ENCODE data around the gene ETHE1.
A peak's percentile ranks its signal among the peaks of the same experiment; 100 is the strongest.
"Not testable (repeated sequence)": the region's sequence is repeated elsewhere in the genome, so short reads cannot be mapped to it uniquely, and the experiment has no call there.

Gene ETHE1

DNA sequence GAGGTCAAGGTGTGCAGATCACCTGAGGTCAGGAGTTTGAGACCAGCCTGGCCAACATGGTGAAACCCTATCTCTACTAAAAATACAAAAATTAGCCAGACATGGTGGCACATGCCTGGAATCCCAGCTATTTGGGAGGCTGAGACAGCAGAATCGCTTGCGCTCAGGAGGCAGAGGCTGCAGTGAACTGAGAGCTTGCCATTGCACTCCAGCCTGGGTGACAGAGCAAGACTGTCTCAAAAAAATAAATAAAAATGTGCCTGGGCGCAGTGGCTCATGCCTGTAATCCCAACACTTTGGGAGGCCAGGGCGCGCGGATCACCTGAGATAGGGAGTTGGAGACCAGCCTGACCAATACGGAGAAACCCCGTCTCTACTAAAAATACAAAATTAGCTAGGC, 3.3 kb downstream of the ETHE1 start:
- peaks cover 0 to 13% of the 10 kb centered on the region in 2 donors for H3K36me3 ChIP-seq (ENCODE audit: control insufficient read depth in 1 of 2, insufficient read depth in 2 of 2, low read length in 2 of 2)
- H3K9me3 ChIP-seq (ENCODE audit: control insufficient read depth in 1 of 2, low read length in 2 of 2); H3K9ac ChIP-seq (ENCODE audit: low read depth in 1 of 2, low read length in 2 of 2); H3K27ac ChIP-seq (ENCODE audit: low read depth, low read length); H3K4me3 ChIP-seq (ENCODE audit: low read depth in 1 of 2, low read length in 2 of 2); H3K27me3 ChIP-seq (ENCODE audit: control insufficient read depth in 1 of 2, insufficient read depth in 2 of 2, low read length in 2 of 2): not testable (repeated sequence)
- peaks cover 13 to 21% of the 10 kb centered on the region in 2 donors for H3K4me1 ChIP-seq (ENCODE audit: control insufficient read depth in 1 of 2, insufficient read depth in 2 of 2, low read length in 2 of 2)

DNA sequence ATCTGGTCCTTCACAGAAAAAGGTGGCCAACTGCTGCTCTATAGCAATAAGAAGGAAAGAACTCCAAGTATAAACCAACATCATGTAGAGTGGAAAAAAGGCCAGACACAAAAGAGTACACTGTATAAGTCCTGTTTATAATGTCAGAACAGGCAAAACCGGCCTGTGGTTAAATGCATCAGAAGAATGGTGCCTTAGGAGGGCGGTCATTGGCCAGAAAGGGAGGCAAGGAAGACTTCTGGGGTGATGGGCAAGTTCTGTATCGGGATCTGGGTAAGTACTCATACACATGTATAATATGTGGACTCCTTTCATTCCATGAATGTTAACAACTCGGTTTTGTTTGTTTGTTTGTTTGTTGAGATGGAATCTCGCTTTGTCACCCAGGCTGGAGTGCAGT, 4.1 kb downstream of the ETHE1 start:
- H3K27me3 ChIP-seq (ENCODE audit: control insufficient read depth in 1 of 2, insufficient read depth in 2 of 2, low read length in 2 of 2), result no peaks in the 10 kb centered on the region
- H3K9me3 ChIP-seq (ENCODE audit: control insufficient read depth in 1 of 2, low read length in 2 of 2), result no peaks in the 10 kb centered on the region
- no peak overlapping the region for H3K4me3 ChIP-seq (ENCODE audit: low read depth in 1 of 2, low read length in 2 of 2)
- H3K27ac ChIP-seq (ENCODE audit: low read depth, low read length), result no peak overlapping the region
- H3K9ac ChIP-seq (ENCODE audit: low read depth in 1 of 2, low read length in 2 of 2), result no peak overlapping the region
- H3K4me1 ChIP-seq (ENCODE audit: control insufficient read depth in 1 of 2, insufficient read depth in 2 of 2, low read length in 2 of 2), result peaks cover 13 to 21% of the 10 kb centered on the region in 2 donors
- H3K36me3 ChIP-seq (ENCODE audit: control insufficient read depth in 1 of 2, insufficient read depth in 2 of 2, low read length in 2 of 2), result peaks cover 0 to 13% of the 10 kb centered on the region in 2 donors

DNA sequence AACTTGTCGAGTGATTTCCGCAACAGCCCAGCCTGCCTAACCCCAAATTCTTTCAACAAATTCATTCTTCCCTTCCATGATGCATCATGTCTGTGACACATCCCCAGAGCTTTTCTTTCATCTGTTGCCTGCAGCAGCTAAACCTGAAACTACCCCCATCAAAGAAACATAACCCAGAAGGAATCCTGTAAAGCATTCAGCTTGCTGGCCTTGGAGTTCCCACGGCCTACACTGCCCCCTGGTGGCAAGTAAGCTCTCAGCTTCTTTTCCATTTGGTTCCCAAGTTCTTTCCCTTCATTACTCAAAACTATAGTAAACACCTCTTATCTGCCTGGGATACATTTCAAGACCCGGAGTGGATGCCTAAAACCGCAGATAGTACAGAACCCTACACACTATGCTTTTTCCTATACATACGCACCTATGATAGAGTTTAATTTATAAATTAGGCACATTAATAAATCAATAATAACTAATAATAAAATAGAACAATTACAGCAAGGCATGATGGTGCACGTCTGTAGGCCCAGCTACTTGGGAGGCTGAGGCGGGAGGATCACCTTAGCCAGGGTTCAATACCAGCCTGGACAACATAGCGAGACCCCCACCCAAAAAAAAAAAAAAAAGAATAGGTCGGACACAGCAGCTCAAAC, 7.4 kb downstream of the ETHE1 start:
- Histone ChIP-seq H3K4me1 (ENCODE audit: control insufficient read depth in 1 of 2, insufficient read depth in 2 of 2, low read length in 2 of 2) (peaks cover 4 to 8% of the 10 kb centered on the region in 2 donors), H3K9me3 (ENCODE audit: control insufficient read depth in 1 of 2, low read length in 2 of 2) (no peaks in the 10 kb centered on the region), H3K36me3 (ENCODE audit: control insufficient read depth in 1 of 2, insufficient read depth in 2 of 2, low read length in 2 of 2) (peaks cover 5 to 22% of the 10 kb centered on the region in 2 donors), H3K9ac (ENCODE audit: low read depth in 1 of 2, low read length in 2 of 2) (no peak overlapping the region), H3K27me3 (ENCODE audit: control insufficient read depth in 1 of 2, insufficient read depth in 2 of 2, low read length in 2 of 2) (no peaks in the 10 kb centered on the region), H3K4me3 (ENCODE audit: low read depth in 1 of 2, low read length in 2 of 2) (no peak overlapping the region), H3K27ac (ENCODE audit: low read depth, low read length) (no peak overlapping the region)

DNA sequence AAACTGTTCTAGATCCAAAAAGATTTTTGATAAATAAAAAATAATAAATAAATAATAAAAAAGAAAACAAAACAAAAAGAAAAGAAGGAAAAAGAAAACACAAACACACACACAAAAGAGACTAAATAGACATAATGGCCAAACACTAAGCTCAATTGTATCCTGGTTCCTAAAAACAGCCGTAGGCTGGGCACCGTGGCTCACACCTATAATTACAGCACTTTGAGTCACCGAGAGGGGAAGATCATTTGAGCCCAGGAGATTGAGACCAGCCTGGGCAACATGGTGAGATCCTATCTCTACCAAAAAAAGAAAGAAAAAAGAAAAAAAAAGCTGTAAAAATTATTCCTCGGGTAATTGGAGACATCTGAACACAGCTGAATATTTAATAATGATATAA, 8.9 kb downstream of the ETHE1 start:
- Histone ChIP-seq H3K36me3 (ENCODE audit: control insufficient read depth in 1 of 2, insufficient read depth in 2 of 2, low read length in 2 of 2) (peaks cover 5 to 23% of the 10 kb centered on the region in 2 donors), H3K4me1 (ENCODE audit: control insufficient read depth in 1 of 2, insufficient read depth in 2 of 2, low read length in 2 of 2) (peaks cover 0 to 1% of the 10 kb centered on the region in 2 donors), H3K9me3 (ENCODE audit: control insufficient read depth in 1 of 2, low read length in 2 of 2) (no peaks in the 10 kb centered on the region)

DNA sequence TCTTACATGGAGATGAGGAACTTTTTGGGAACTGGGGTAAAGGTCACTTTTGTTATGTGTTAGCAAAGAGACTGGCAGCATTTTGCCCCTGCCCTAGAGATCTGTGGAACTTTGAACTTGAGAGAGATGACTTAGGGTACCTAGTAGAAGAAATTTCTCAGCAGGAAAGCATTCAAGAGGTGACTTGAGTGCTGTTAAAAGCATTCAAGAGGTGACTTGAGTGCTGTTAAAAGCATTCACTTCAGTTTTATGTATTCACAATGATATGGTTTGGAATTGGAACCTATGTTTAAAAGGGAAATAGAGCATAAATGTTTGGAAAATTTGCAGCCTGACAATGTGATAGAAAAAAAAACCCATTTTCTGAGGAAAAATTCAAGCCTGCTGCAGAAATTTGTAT, 14.6 kb downstream of the ETHE1 start:
- H3K36me3 ChIP-seq (ENCODE audit: control insufficient read depth in 1 of 2, insufficient read depth in 2 of 2, low read length in 2 of 2), result peaks cover 14 to 46% of the 10 kb centered on the region in 2 donors
- not testable (repeated sequence) for H3K4me1 ChIP-seq (ENCODE audit: control insufficient read depth in 1 of 2, insufficient read depth in 2 of 2, low read length in 2 of 2); H3K4me3 ChIP-seq (ENCODE audit: low read depth in 1 of 2, low read length in 2 of 2); H3K27ac ChIP-seq (ENCODE audit: low read depth, low read length); H3K9me3 ChIP-seq (ENCODE audit: control insufficient read depth in 1 of 2, low read length in 2 of 2); H3K27me3 ChIP-seq (ENCODE audit: control insufficient read depth in 1 of 2, insufficient read depth in 2 of 2, low read length in 2 of 2); H3K9ac ChIP-seq (ENCODE audit: low read depth in 1 of 2, low read length in 2 of 2)

More for the DNA sequence above, 8.9 kb downstream of the ETHE1 start:
- Histone ChIP-seq H3K27me3 (ENCODE audit: control insufficient read depth in 1 of 2, insufficient read depth in 2 of 2, low read length in 2 of 2) (no peaks in the 10 kb centered on the region), H3K4me3 (ENCODE audit: low read depth in 1 of 2, low read length in 2 of 2) (no peak overlapping the region), H3K27ac (ENCODE audit: low read depth, low read length) (no peak overlapping the region), H3K9ac (ENCODE audit: low read depth in 1 of 2, low read length in 2 of 2) (no peak overlapping the region)

DNA sequence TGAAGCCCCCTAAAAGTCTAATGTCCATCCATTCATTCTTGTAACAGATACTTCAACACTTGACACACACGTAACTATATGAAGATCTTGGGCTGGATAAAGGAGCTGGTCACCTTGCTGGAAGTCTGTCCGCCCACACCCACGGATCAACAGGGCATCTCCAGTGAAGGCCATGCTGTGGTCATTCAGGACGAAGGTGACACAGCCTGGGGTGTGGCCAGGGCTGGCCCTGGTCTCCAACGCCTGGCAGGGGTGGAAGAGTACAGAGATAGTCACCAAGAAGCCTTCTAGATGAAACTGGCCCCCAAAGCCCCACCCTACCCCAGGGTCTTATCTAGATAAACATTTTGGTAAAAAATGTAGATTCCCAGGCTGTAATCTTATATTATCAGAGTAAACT, 15.7 kb downstream of the ETHE1 start:
- Histone ChIP-seq H3K9ac (ENCODE audit: low read depth in 1 of 2, low read length in 2 of 2) (no peak overlapping the region), H3K36me3 (ENCODE audit: control insufficient read depth in 1 of 2, insufficient read depth in 2 of 2, low read length in 2 of 2) (peaks cover 14 to 40% of the 10 kb centered on the region in 2 donors), H3K4me1 (ENCODE audit: control insufficient read depth in 1 of 2, insufficient read depth in 2 of 2, low read length in 2 of 2) (peaks cover 0 to 5% of the 10 kb centered on the region in 2 donors), H3K4me3 (ENCODE audit: low read depth in 1 of 2, low read length in 2 of 2) (no peak overlapping the region), H3K27ac (ENCODE audit: low read depth, low read length) (no peak overlapping the region), H3K9me3 (ENCODE audit: control insufficient read depth in 1 of 2, low read length in 2 of 2) (no peaks in the 10 kb centered on the region), H3K27me3 (ENCODE audit: control insufficient read depth in 1 of 2, insufficient read depth in 2 of 2, low read length in 2 of 2) (no peaks in the 10 kb centered on the region)

DNA sequence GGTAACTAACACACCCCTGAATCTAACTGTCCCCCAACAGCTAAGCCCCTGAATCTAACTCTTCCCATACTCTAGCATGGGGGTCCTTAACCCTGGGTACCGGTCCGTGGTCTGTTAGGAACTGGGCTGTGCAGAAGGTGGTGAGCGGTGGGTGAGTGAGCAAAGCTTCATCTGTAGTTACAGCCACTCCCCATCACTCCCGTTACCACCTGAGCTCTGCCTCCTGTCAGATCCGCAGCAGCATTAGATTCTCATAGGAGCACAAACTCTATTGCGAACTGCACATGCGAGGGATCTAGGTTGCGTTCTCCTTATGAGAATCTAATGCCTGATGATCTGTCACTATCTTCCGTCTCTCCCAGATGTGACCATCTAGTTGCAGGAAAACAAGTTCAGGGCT, 16.3 kb downstream of the ETHE1 start:
- no peak overlapping the region for H3K27ac ChIP-seq (ENCODE audit: low read depth, low read length)
- no peak overlapping the region for H3K9ac ChIP-seq (ENCODE audit: low read depth in 1 of 2, low read length in 2 of 2)
- no peaks in the 10 kb centered on the region for H3K9me3 ChIP-seq (ENCODE audit: control insufficient read depth in 1 of 2, low read length in 2 of 2)
- H3K27me3 ChIP-seq (ENCODE audit: control insufficient read depth in 1 of 2, insufficient read depth in 2 of 2, low read length in 2 of 2), result no peaks in the 10 kb centered on the region
- H3K4me1 ChIP-seq (ENCODE audit: control insufficient read depth in 1 of 2, insufficient read depth in 2 of 2, low read length in 2 of 2), result peaks cover 0 to 5% of the 10 kb centered on the region in 2 donors
- H3K4me3 ChIP-seq (ENCODE audit: low read depth in 1 of 2, low read length in 2 of 2), result no peak overlapping the region
- peaks cover 11 to 42% of the 10 kb centered on the region in 2 donors for H3K36me3 ChIP-seq (ENCODE audit: control insufficient read depth in 1 of 2, insufficient read depth in 2 of 2, low read length in 2 of 2)

DNA sequence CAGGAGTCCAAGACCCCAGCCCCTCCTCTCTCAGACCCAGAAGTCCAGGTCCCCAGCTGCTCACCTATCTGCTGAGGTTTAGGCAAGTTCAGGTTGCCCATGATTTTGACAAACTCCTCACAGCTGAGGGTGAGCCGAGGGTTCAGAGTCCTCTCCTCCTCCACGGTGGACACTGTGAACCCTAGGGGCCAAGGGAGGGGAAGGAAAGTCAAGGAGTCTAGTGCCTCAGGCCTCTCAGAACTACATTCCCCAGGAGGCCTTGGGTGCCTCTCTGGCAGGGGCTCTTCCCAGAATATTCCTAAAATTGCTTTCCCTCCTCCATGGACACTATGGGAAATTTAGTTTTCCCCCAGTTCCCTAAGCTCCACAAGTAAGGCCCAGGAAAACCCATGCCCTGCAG, 19.1 kb downstream of the ETHE1 start:
- no peak overlapping the region for H3K4me3 ChIP-seq (ENCODE audit: low read depth in 1 of 2, low read length in 2 of 2)
- H3K9me3 ChIP-seq (ENCODE audit: control insufficient read depth in 1 of 2, low read length in 2 of 2), result no peaks in the 10 kb centered on the region
- peaks cover 11 to 16% of the 10 kb centered on the region in 2 donors for H3K4me1 ChIP-seq (ENCODE audit: control insufficient read depth in 1 of 2, insufficient read depth in 2 of 2, low read length in 2 of 2)
- no peak overlapping the region for H3K27ac ChIP-seq (ENCODE audit: low read depth, low read length)
- H3K36me3 ChIP-seq (ENCODE audit: control insufficient read depth in 1 of 2, insufficient read depth in 2 of 2, low read length in 2 of 2), result peaks cover 10 to 39% of the 10 kb centered on the region in 2 donors
- H3K9ac ChIP-seq (ENCODE audit: low read depth in 1 of 2, low read length in 2 of 2), result no peak overlapping the region
- H3K27me3 ChIP-seq (ENCODE audit: control insufficient read depth in 1 of 2, insufficient read depth in 2 of 2, low read length in 2 of 2), result no peaks in the 10 kb centered on the region

DNA sequence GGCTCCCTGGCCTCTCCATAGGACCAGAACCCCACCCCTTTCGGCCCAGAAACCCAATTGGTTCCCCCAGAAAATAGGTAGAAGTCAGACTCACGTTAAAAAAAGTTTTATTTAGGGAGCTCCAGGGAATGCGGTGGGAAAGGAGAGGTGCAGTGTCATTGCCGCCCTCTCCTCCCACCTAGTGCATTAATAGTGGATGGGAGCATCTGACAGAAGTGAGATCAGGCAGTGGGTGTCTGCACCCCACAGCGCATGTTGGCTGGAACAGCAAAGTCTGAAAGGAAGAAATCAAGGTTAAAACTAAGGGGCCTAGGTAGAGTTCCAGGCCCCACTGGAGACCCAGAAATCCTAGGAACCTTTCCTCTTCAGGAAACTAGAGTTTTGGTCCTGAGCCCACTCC, 20.4 kb downstream of the ETHE1 start:
- Histone ChIP-seq H3K27ac (ENCODE audit: low read depth, low read length) (no peak overlapping the region), H3K9ac (ENCODE audit: low read depth in 1 of 2, low read length in 2 of 2) (no peak overlapping the region), H3K27me3 (ENCODE audit: control insufficient read depth in 1 of 2, insufficient read depth in 2 of 2, low read length in 2 of 2) (no peaks in the 10 kb centered on the region), H3K9me3 (ENCODE audit: control insufficient read depth in 1 of 2, low read length in 2 of 2) (no peaks in the 10 kb centered on the region), H3K36me3 (ENCODE audit: control insufficient read depth in 1 of 2, insufficient read depth in 2 of 2, low read length in 2 of 2) (peaks cover 10 to 37% of the 10 kb centered on the region in 2 donors), H3K4me3 (ENCODE audit: low read depth in 1 of 2, low read length in 2 of 2) (no peak overlapping the region), H3K4me1 (ENCODE audit: control insufficient read depth in 1 of 2, insufficient read depth in 2 of 2, low read length in 2 of 2) (peaks cover 14 to 18% of the 10 kb centered on the region in 2 donors)

DNA sequence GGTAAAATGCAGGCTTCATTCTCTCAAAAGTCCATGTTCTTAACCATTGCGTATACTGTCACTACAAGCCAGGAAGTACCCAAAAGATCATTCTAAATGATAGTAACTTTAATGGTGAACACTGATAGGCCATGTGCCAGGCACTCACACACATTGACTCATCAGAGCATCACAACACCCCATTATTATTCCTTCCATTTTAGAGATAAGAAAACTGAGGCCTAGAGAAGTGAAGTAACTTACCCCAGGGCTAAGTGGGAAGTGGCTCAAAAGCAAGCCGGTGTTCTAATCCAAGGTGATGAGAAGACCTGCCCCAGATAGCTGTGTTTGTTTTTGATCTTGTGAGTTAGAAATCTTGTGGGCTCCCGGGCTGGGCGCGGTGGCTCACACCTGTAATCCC, 21.1 kb downstream of the ETHE1 start:
- peaks cover 10 to 30% of the 10 kb centered on the region in 2 donors for H3K36me3 ChIP-seq (ENCODE audit: control insufficient read depth in 1 of 2, insufficient read depth in 2 of 2, low read length in 2 of 2)
- no peaks in the 10 kb centered on the region for H3K9me3 ChIP-seq (ENCODE audit: control insufficient read depth in 1 of 2, low read length in 2 of 2)
- H3K4me1 ChIP-seq (ENCODE audit: control insufficient read depth in 1 of 2, insufficient read depth in 2 of 2, low read length in 2 of 2), result peaks cover 14 to 18% of the 10 kb centered on the region in 2 donors
- no peaks in the 10 kb centered on the region for H3K27me3 ChIP-seq (ENCODE audit: control insufficient read depth in 1 of 2, insufficient read depth in 2 of 2, low read length in 2 of 2)
- H3K27ac ChIP-seq (ENCODE audit: low read depth, low read length), result no peak overlapping the region
- H3K4me3 ChIP-seq (ENCODE audit: low read depth in 1 of 2, low read length in 2 of 2), result no peak overlapping the region
- H3K9ac ChIP-seq (ENCODE audit: low read depth in 1 of 2, low read length in 2 of 2), result no peak overlapping the region

DNA sequence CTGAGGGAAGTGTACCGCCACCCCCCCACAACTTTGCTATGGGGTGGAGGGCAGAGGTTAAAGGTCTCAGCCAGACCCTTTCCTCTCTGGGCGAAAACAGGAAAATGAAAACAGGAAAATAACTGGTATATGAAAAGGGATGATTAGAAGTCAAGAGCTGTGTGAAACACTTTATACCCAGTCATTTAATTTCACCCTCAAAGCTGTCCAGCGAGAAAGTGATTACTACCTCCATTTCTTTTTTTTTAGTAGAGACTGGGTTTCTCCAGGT, 21.9 kb downstream of the ETHE1 start:
- peak overlapping the region; percentile 88 to 93 for H3K9ac ChIP-seq (ENCODE audit: low read depth in 1 of 2, low read length in 2 of 2)
- H3K36me3 ChIP-seq (ENCODE audit: control insufficient read depth in 1 of 2, insufficient read depth in 2 of 2, low read length in 2 of 2), result peaks cover 9 to 26% of the 10 kb centered on the region in 2 donors
- peak overlapping the region in 1 of 2 donors; percentile 90 for H3K4me3 ChIP-seq (ENCODE audit: low read depth in 1 of 2, low read length in 2 of 2)
- peaks cover 14 to 18% of the 10 kb centered on the region in 2 donors for H3K4me1 ChIP-seq (ENCODE audit: control insufficient read depth in 1 of 2, insufficient read depth in 2 of 2, low read length in 2 of 2)
- H3K9me3 ChIP-seq (ENCODE audit: control insufficient read depth in 1 of 2, low read length in 2 of 2), result no peaks in the 10 kb centered on the region
- H3K27me3 ChIP-seq (ENCODE audit: control insufficient read depth in 1 of 2, insufficient read depth in 2 of 2, low read length in 2 of 2), result no peaks in the 10 kb centered on the region
- peak overlapping the region; percentile 41 for H3K27ac ChIP-seq (ENCODE audit: low read depth, low read length)
